Measurements from ENCODE around the gene ADGRD1. TPM values are rescaled to one million over a fixed set of nuclear protein-coding genes. Genes with fewer than 3 reads are reported as not detected.

Gene ADGRD1
- total RNA-seq, 1 donor from 2014 or later, result 99.5 TPM

DNA sequence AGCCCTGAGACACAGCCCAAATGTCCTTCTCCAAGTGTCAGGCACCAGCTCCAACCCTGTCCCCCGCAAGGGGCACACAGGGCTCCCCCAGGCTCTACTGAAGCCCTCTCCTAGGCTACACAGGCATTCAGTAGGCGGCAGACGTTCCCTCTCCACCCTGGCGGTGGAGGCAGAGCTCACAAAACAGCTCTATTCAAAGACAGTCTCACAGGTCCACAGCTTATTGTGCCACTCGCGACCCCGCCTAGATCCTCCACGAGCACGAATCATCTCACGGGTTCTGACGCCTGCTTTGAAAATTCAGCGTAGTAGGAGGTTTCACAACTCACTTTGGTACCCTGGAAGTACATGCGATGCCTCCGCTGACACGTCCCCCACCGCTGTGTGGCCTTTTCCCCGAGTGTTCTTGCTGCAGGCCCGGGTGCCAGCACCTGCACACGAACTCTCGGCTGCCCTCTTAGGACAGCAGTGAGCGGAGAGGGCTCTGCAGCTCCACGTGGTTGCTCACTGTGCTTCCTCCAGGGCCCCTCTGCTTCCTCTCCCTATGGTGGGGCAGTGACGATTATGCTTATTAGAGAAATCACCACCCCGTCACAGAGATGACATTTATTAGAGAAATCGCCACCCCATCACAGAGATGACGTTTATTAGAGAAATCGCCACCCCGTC lies 78.5 kb downstream of the ADGRD1 start:
- Histone ChIP-seq H3K27me3 (ENCODE audit: low read depth) (no peaks in the 10 kb centered on the region), H3K9me3 (replicated peaks) (no peaks in the 10 kb centered on the region), H3K27ac (replicated peaks) (no peak overlapping the region), H3K4me3 (no peak overlapping the region), H3K36me3 (peaks cover 15% of the 10 kb centered on the region), H3K4me1 (no peaks in the 10 kb centered on the region)
- no peak for DNase-seq
- TF ChIP-seq CTCF (IDR thresholded peaks at IDR 0.05; ENCODE audit: borderline replicate concordance), result no peak
- intact Hi-C loops (cut with micrococcal nuclease), result no loop called here

GRCh38 chr12:131033486-131033885 lies 79.8 kb downstream of the ADGRD1 start:
- Histone ChIP-seq H3K36me3 (peaks cover 15% of the 10 kb centered on the region), H3K4me3 (no peak overlapping the region), H3K27me3 (ENCODE audit: low read depth) (no peaks in the 10 kb centered on the region), H3K9me3 (replicated peaks) (no peaks in the 10 kb centered on the region), H3K4me1 (no peaks in the 10 kb centered on the region), H3K27ac (replicated peaks) (no peak overlapping the region)
- DNase-seq, result no peak
- intact Hi-C loops (cut with micrococcal nuclease), result no loop called here
- TF ChIP-seq CTCF (IDR thresholded peaks at IDR 0.05; ENCODE audit: borderline replicate concordance), result no peak

GRCh38 chr12:131033886-131034482 lies 80.3 kb downstream of the ADGRD1 start:
- Histone ChIP-seq H3K4me1 (no peaks in the 10 kb centered on the region), H3K27me3 (ENCODE audit: low read depth) (no peaks in the 10 kb centered on the region), H3K36me3 (peaks cover 15% of the 10 kb centered on the region), H3K4me3 (no peak overlapping the region), H3K9me3 (replicated peaks) (no peaks in the 10 kb centered on the region), H3K27ac (replicated peaks) (no peak overlapping the region)
- intact Hi-C loops (cut with micrococcal nuclease), result no loop called here
- TF ChIP-seq CTCF (IDR thresholded peaks at IDR 0.05; ENCODE audit: borderline replicate concordance), result no peak
- no peak for DNase-seq

- Histone ChIP-seq H3K4me1 (no peaks in the 10 kb centered on the region), H3K27ac (replicated peaks) (no peak overlapping the region), H3K27me3 (ENCODE audit: low read depth) (no peaks in the 10 kb centered on the region), H3K4me3 (no peak overlapping the region), H3K36me3 (peaks cover 15% of the 10 kb centered on the region), H3K9me3 (replicated peaks) (no peaks in the 10 kb centered on the region)
- DNase-seq, result no peak
- intact Hi-C loops (cut with micrococcal nuclease), result no loop called here
- no peak for TF ChIP-seq CTCF (IDR thresholded peaks at IDR 0.05; ENCODE audit: borderline replicate concordance)
These were observed 81.0 kb downstream of the ADGRD1 start for GRCh38 chr12:131034631-131035244.

DNA sequence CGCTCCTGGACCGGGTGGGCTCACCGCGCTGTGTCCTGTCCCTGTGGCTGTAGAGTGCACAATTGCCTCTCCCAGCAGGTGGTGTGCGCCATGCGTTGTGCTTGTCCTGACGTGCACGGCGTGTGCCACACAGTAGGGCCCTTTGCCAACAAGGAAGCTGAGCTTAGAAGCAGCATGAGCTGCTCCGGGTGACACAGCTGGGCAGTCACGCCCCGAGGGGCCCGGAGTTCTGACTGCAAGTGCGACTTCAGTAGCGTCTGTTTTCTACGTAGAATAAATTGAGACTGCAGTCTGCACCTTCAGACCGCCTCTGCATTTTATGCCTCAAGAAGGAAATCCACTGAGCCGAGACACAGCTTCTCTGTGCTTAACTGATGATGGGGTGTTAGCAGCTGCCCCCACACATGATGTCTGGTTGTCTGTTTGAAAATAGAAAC lies 81.6 kb downstream of the ADGRD1 start:
- intact Hi-C loops (cut with micrococcal nuclease), result no loop called here
- Histone ChIP-seq H3K4me1 (no peaks in the 10 kb centered on the region), H3K27ac (replicated peaks) (no peak overlapping the region), H3K9me3 (replicated peaks) (no peaks in the 10 kb centered on the region), H3K27me3 (ENCODE audit: low read depth) (no peaks in the 10 kb centered on the region), H3K36me3 (peaks cover 15% of the 10 kb centered on the region), H3K4me3 (no peak overlapping the region)
- DNase-seq, result no peak
- no peak for TF ChIP-seq CTCF (IDR thresholded peaks at IDR 0.05; ENCODE audit: borderline replicate concordance)

All from left ventricle myocardium inferior (tissue), 1 donor.